Right lobe of liver (tissue), 6 donors: Measurements from ENCODE around the gene KIF12. TPM values are rescaled to one million over a fixed set of nuclear protein-coding genes. Genes with fewer than 3 reads are reported as not detected.

ENCODE experiments used
- ATAC-seq, 4 donors: fragments of 200-7000 bp; cut with Tn5 transposase; one replicate each; pipeline ENCODE4 v1.9.1; 2020; ENCODE audit warnings: mild to moderate bottlenecking in 4 of 4, moderate library complexity in 4 of 4
- DNase-seq, 3 donors: peaks; one replicate each; pipeline ENCODE4 v3.0.0-alpha.2; 2020
- H3K27ac ChIP-seq, 3 donors: fragments of 200-600 bp; one replicate each; pipeline ENCODE4 v1.8.0; 2022
- H3K27me3 ChIP-seq, 2 donors: fragments of 200-600 bp; one replicate each; pipeline ENCODE4 v1.8.0; 2022
- H3K36me3 ChIP-seq, 4 donors: fragments of 200-600 bp; sonication (generic) in 1 of 4; one replicate each; pipeline versions ENCODE4 v1.5.1 to v1.8.0; 2017 to 2022; ENCODE audit warnings: control low read depth in 1 of 4
- H3K4me1 ChIP-seq, 4 donors: fragments of 200-600 bp; sonication (generic) in 1 of 4; one replicate each; pipeline versions ENCODE4 v1.5.1 to v1.8.0; 2017 to 2022; ENCODE audit warnings: control low read depth in 1 of 4
- H3K4me3 ChIP-seq, 3 donors: fragments of 200-600 bp; one replicate each; pipeline ENCODE4 v1.8.0; 2022
- H3K9me3 ChIP-seq, 4 donors: fragments of 200-600 bp; sonication (generic) in 1 of 4; one replicate each; pipeline versions ENCODE4 v1.5.1 to v1.8.0; 2017 to 2022; ENCODE audit warnings: control low read depth in 1 of 4
- CTCF ChIP-seq, 4 donors: fragments of 200-600 bp in 3 of 4; fragments of 450-650 bp in 1 of 4; IDR thresholded peaks; one replicate each; pipeline versions ENCODE4 v1.5.1 to v1.8.0; 2016 to 2022; ENCODE audit warnings: antibody characterized with exemption in 4 of 4, mild to moderate bottlenecking in 2 of 4
- POLR2A ChIP-seq: fragments of 450-650 bp; IDR thresholded peaks from one replicate; pipeline ENCODE4 v1.6.1; 2017; ENCODE audit warnings: antibody characterized with exemption, mild to moderate bottlenecking
- WGBS: methylation state at CpG from one replicate; pipeline ENCODE4 v1.1.6; 2018; ENCODE audit warnings: low coverage, low lambda C conversion rate; ENCODE audit not compliant: insufficient coverage; ENCODE audit errors: missing lambda C conversion rate; 5-methylcytosine and 5-hydroxymethylcytosine counted together
- intact Hi-C, 2 donors: fragments of 100-400 bp; cut with DNase I; formaldehyde crosslinking; loops; one replicate each; pipeline versions ENCODE4 v1.11.2 to v1.14.1; 2022
- total RNA-seq, 6 experiments: library from RNA; depleted of rRNA in 2 of 6; stranded (reverse); fragments of >200 nt in 2 of 6; fragmentation: NEBNext Ultra II Directional in 3 of 6; extraction: Animal tissue kit (Norgen Biotek cat#: 25700) in 3 of 6; gene quantifications; one replicate each; pipeline versions ENCODE4 v1.1.0 to v1.2.4, GENCODE V29; 2016 to 2023
- donor health status: DM: no; HTN: yes; CAD: no.
- donor health status: DM: no; HTN: no; CAD: no.
- donor health status: DM: no; HTN: no; CAD: no.
- donor health status: DM: no; HTN: yes; CAD: no.
- donor health status: DM: no; HTN: yes; CAD: no.

KIF12 gene
- total RNA-seq, 6 experiments from 2014 or later, result 3.1 to 24.3 (median 14.2) TPM

GRCh38 chr9:114086607-114087006 is 12.5 kb downstream of the KIF12 start:
- Histone ChIP-seq H3K27ac (no peak overlapping the region), H3K4me3 (no peak overlapping the region), H3K4me1 (peaks cover 0 to 12% (median 6%) of the 10 kb centered on the region in 4 donors), H3K27me3 (no peaks in the 10 kb centered on the region), H3K9me3 (no peaks in the 10 kb centered on the region), H3K36me3 (no peaks in the 10 kb centered on the region)
- intact Hi-C loops, result no loop called here
- DNase-seq (no peak), ATAC-seq (no peak)
- WGBS, result 80% methylated on average over 1 of the region's 4 CpGs
- TF ChIP-seq POLR2A, result no peak
- TF ChIP-seq CTCF (IDR thresholded peaks at IDR 0.05), result no peak

DNA sequence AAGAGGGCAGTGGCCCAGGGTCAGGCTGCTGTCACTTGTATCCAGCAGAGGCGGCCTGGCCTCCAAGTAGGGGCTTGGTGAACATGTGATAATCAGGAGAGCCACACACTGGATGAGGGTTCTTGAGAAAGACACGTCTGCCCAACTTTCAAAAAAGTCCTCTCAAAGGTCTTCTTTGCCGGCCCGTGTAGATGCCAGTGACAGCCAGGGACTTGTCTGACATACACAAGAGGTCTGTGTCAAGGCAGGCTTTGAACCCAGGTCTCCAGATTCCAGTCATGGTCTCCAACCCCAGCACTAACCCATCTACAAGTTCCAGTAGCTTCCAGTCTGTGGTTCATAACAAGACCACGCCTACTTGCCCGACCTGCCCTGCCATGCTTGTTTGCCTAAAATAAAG is 13.1 kb downstream of the KIF12 start:
- DNase-seq, result peak in 1 of 3 donors; percentile 19
- intact Hi-C loops, result no loop called here

DNA sequence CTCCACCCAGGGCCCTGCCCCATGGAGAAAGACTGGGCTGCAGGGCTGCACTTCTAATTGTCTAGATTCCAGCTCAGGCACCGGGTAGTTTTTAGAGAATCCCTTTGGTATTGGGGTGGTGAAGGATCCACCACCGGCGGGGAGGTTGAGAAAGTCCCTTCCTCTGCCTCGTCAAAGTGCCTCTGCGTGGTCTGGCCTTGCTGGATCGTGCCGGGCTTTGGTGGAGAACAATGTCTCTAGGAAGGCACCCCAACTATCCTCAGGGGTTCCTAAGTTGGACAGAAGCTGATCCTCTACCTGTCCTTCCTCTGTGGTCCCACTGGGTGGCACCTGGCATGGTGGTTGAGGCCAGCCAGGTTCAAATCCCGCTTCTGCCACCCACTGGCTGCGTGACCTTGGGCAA is 13.7 kb downstream of the KIF12 start:
- intact Hi-C loops, result no loop called here
- no peak overlapping the region for H3K4me3 ChIP-seq

More for the DNA sequence above, 13.1 kb downstream of the KIF12 start:
- Histone ChIP-seq H3K4me3 (no peak overlapping the region), H3K36me3 (no peaks in the 10 kb centered on the region), H3K27me3 (no peaks in the 10 kb centered on the region), H3K9me3 (no peaks in the 10 kb centered on the region), H3K27ac (no peak overlapping the region), H3K4me1 (peaks cover 0 to 18% (median 9%) of the 10 kb centered on the region in 4 donors)
- WGBS, result 71% methylated on average over 3 of the region's 6 CpGs
- TF ChIP-seq POLR2A, result no peak
- TF ChIP-seq CTCF (IDR thresholded peaks at IDR 0.05), result no peak
- no peak for ATAC-seq

DNA sequence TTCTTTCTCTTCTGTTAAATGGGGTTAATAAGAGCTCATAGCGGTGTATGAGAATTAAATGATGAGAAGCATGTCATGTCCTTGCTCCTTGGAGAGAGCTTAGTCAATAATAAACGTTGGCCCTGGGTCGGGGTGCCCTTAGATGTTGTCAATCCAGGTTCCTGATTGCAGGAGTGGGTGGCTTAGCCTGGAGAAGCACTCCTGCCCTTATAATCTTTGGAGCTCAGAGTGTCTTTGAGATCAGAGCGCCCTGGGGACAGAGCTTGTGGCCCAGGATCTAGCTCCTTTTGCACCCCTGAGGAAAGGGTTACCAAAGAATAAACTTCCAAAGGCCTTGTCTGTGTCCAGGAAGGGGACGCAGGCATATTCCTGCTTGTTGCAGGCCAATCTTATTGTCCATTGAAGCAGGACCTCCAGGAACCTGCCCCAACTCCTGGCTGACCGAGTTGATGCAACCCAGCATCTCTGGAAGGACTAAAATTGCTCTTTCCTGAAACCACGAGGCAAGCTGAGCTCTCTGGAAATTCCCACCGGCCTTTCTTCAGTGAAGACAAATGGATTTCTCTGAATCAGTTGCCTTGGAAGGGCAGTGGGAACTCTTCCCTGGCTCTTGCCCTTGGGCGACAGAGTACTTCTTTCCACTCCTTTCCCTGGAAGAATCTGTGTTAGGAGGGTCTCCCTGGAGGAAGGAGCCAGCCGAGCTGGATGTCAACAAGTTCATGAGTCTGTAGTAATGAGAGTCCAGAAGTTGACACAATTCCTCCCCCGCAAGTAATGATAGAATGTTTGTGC is 14.6 kb downstream of the KIF12 start:
- Histone ChIP-seq H3K27me3 (no peaks in the 10 kb centered on the region), H3K9me3 (no peaks in the 10 kb centered on the region), H3K36me3 (no peaks in the 10 kb centered on the region), H3K4me3 (no peak overlapping the region), H3K27ac (no peak overlapping the region), H3K4me1 (peaks cover 0 to 28% (median 10%) of the 10 kb centered on the region in 4 donors)
- intact Hi-C loops, result no loop called here
- TF ChIP-seq CTCF (IDR thresholded peaks at IDR 0.05) (no peak), POLR2A (no peak)
- ATAC-seq, result no peak
- DNase-seq, result no peak
- 73% methylated on average over 6 of the region's 11 CpGs for WGBS

More for the DNA sequence above, 13.7 kb downstream of the KIF12 start:
- Histone ChIP-seq H3K27me3 (no peaks in the 10 kb centered on the region), H3K4me1 (peaks cover 0 to 18% (median 9%) of the 10 kb centered on the region in 4 donors), H3K9me3 (no peaks in the 10 kb centered on the region), H3K36me3 (no peaks in the 10 kb centered on the region), H3K27ac (no peak overlapping the region)
- peak in 1 of 3 donors; percentile 29 for DNase-seq
- no peak for ATAC-seq
- TF ChIP-seq CTCF (IDR thresholded peaks at IDR 0.05) (no peak), POLR2A (no peak)
- 85% methylated on average over 4 of the region's 9 CpGs for WGBS
